Activated CD4-positive, alpha-beta T cell treated with anti-CD3 and anti-CD28 coated beads for 1 hour (primary cell): ENCODE measurements around the gene BHMT.

ENCODE experiments used
- DNase-seq: peaks from one replicate; pipeline ENCODE4 v3.0.0-alpha.2; 2020

The BHMT gene, protein sequence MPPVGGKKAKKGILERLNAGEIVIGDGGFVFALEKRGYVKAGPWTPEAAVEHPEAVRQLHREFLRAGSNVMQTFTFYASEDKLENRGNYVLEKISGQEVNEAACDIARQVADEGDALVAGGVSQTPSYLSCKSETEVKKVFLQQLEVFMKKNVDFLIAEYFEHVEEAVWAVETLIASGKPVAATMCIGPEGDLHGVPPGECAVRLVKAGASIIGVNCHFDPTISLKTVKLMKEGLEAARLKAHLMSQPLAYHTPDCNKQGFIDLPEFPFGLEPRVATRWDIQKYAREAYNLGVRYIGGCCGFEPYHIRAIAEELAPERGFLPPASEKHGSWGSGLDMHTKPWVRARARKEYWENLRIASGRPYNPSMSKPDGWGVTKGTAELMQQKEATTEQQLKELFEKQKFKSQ

DNA sequence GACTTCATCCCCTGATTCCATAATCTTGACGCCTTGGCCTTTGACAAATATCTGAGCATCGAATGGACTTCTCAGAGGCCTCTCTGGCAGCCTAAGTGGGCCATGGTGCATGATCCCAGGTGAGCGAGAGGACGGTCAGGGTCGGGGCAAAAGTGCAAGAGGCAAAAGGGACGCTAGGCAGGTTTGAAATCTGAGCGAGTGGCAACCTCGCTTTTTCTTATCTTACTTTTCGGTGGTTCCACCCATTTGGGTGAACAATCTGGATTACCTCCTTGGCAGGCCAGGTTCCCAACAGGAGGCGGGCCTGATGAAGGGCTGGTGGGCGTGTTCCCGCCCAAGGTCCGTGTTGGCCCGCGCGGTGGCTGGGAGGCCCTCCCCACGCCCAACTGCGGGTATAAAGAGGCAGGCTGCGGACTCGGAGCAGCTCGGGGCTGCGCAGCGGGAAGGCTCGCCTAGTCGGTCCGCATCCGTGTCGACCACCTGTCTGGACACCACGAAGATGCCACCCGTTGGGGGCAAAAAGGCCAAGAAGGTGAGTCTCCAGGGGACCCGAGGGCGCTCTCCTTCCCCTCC lies at the start of gene BHMT:
TSS of gene BHMT (plus strand) at position 423 of the 573 bp plus-strand sequence. CDS start at position 500, 77 bp downstream.
- no peak for DNase-seq

DNA sequence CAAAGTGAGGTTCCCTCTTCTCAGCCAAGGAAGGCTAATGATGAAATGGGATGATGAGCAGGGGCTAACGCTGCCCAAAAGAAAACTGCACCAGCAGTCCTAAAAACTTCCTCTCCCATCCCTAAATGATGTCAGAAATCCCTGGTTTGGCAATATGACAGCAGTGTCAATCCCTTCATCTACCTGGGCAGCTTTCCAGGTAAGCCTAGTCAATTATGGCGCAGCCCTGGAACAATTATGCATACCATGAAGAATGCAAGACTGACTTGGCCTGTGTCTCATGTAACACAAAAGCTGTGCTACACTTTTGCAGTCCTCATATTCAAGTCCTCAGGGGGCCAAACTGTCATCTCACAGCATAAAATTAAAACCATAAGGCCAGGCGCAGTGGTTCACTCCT lies 49.2 kb upstream of the BHMT start:
- no peak for DNase-seq

DNA sequence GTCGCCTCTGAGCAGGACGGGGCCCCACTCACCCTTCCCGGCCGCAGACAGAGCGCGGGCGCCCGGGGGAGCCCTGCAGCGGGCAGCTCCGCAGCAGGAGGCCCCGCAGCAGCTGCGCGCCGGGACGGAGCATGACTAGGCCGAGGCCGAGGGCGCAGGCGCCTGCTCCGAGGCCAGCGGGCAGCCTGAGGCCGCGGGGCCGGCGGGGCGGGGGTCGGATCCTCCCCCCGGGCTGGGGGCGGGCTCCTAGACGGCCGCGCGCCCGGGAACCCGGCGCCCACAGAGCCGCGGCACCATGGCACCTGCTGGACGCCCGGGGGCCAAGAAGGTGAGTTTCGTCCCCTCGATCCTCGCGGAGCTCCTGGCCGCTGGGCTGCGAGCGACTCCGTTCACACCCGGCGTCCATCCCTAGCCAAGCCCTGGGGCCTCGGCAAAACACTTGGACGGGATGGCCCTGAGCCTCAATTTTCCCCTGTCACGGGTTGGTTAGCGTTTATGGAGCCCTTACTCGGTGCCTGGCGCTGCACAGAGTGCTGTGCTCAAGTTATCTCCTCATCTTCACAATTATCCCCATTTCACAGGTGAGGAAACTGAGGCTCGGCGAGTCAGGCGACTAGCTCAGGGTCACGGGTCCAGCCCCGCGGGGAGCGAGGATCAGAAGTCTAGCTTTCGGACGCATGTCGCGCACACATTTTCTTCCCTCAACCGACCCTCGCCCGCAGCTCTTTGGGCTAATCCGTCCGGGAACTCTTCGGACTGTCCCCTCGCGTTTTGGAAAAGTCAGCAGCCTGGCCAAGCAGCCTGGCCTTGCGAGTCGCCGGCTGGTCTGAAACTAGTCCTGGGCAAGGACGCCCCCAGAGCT lies 41.9 kb upstream of the BHMT start, which contains the start of the genes BHMT2 and DMGDH:
TSS of gene BHMT2 (plus strand) at position 280 of the 862 bp plus-strand sequence. CDS start at position 296, 16 bp downstream.
TSS of gene DMGDH (minus strand) at position 187 of the 862 bp plus-strand sequence. CDS start at position 133, 54 bp downstream.
- DNase-seq: no peak

DNA sequence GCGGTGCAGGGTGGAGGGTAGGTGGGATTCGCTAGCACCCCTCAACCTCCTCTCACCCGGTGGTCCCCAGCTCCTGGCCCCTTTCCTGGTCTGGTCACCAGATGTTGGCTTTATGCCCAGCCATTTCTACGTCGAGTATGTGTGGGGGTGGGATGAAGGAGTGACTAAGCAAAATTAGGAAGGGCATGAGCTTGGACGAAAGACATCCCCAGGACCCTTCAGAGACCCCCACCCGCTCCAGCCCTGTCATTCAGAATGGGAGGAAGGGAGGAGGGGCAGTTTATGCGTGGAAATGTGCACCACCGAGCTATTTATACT lies 41.3 kb upstream of the BHMT start:
- DNase-seq: no peak

DNA sequence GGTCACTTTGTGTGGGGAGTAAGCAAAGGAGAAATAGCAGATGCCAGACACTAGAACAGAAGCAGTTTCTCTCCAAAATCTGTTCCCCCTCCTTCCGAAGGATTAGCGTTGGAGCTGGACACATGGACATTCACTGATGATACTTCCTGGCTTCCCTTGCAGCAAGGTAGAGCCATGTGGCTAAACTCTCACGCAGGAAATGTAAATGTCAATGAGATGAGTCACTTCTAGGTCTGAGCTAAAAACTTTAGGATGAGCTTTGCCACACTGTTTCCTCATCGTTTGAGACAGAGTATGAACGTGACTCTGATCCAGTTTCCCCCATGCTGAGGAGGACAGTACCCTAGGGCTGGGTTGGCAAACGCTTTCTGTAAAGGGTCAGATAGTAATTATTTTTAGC lies 37.0 kb upstream of the BHMT start:
- no peak for DNase-seq

DNA sequence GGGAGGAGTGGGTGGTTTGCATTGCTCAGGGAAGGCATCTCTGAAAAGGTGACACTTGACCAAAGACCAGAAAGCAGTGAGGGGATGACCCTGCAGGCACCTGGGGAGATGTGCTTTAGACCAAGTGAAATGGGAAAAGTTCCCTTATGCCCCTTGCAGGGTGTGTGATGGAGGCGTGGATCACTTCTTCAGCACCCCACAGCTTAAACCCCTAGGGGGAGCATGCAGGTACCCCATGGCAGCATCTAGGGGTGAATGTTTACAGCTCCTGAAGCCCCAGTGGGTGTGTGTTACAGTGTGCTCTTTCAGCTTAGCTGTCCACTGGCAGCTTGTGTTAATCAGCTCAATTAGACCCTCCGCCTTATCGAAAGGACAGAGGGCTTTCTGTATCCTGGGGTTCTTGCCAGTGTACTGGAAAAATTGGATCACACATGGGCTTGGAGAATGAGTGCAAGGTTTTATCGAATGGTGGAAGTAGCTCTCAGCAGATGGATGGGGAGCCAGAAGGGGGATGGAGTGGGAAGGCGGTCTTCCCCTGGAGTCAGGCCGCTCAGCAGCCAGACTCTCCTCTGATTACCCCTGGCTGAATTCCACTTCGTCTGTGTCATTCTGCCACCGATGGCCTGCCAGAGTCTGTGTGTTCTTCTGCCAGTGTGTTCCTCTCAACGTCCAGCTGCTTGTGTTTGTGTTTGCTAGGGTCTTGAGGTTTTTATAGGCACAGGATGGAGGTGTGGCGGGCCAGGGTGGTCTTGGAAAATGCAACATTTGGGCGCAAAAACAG lies 35.8 kb upstream of the BHMT start:
- DNase-seq: no peak

DNA sequence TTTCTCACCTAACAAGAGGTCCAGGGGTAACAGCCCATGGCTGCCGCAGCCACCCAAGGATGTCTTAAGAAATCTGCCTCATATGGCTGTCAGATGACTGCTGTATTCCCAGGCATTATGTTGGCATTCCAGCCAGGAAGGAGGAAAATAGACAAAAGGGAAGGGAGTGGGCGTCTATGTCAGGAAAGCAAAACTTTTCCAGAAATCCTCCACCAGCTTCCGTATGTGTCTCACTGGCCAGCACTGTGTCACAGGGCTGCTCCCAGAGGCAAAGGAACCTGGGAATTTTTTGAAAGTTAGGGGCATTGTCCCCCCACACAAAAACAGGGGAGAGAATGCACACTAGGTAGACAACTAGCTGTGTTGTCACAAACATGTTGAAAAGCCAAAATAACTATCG lies 34.8 kb upstream of the BHMT start:
- no peak for DNase-seq

DNA sequence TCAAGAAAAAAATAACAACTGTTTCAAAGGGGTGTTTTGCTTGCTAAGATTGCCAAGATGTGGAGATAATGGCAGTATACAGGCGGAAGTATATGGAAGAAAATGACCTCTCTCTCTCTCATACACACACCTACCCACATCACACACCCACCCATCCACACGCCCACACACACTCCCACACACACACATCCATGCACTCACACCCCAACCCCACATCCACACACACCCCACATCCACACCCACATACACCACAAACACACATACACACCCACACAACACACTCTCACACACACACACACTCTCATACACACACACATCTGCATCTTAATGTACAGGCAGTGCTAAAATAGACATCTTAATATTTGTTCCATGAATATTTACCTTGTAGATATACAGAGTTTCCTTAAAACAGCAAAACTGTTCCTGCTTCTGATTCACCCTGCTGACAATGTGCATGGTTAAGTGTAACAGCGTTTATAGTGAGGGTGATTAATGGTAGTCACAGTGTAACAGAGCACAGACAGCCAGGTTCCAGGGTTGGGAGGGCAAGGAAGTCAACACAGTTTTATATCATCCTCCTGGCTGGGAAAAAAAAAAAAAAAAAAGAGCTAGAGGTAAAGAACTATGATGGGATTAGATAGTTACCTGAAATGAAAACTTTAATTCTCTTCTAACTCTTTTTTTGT lies 33.8 kb upstream of the BHMT start:
- DNase-seq: no peak

DNA sequence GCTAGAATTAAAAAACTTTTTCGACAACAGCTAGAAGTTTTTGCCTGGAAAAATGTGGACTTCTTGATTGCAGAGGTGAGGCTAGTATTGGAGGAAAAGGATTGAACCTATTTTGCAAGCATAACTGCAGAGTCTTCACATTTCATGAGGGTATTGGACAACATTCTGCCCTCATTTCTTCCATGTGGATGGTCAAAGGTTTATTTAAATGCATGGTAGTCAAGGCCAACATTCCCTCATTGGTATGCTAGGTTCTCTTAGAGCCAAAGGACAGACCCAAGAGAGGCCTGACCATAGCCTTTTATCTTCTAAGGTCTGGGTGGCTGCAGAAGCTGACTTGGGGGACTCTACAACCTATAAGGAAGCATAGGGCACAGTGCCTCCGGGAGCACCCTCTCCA lies 30.8 kb upstream of the BHMT start:
- no peak for DNase-seq

DNA sequence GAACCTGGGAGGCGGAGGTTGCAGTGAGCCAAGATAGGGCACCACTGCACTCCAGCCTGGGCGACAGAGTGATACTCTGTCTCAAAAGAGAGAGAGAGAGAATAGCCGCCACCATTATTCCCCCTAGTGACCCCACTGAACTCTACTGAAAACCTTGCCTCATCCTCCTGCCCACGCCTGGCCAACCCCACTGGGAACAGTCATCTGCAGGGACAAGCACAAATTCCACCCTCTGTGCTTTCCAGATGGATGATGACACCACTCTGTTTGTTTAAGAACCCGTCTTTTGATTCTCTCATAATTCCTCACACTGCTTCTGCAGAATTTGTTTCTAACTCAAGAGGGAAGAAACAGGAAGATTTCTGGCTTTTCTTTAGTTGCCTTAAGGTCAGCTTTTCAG lies 29.8 kb upstream of the BHMT start:
- DNase-seq: no peak

DNA sequence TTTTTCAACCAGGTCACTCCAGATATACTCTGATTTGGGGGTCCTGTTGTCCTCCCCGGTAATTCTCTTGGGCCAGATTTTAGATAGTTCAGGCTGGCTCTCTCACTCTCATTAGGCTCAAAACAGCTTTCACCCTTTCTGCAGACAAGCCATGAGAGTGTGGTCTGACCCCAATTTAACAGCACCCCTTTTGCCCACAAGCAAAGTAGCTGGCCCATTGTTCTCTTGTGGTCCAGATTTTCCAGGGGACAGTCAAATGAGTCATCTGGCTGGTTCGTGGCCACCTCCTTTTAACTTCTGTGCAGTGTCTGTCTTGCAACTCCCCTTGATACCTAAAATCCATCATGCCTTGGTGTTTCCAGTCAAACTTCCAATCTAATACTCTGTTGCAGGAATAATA lies 25.5 kb upstream of the BHMT start:
- no peak for DNase-seq

DNA sequence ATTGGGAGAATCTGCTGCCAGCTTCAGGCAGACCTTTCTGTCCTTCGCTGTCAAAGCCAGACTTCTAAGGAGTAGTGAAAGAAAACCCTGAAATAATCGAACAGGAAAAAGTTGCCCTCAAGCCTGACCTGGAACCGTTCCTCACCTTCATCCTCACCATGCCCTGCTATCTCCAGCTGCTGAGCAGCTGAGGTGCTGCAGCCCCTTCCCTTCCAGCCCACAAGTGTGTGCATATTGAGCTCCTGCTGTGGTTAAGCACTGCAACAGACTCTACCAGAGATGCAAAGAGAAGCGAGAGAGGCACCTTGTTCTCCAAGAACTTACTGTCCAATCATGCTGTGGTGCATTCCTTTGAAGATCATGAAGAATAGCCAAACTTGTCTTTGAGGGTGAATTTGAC lies 23.1 kb upstream of the BHMT start:
- no peak for DNase-seq

DNA sequence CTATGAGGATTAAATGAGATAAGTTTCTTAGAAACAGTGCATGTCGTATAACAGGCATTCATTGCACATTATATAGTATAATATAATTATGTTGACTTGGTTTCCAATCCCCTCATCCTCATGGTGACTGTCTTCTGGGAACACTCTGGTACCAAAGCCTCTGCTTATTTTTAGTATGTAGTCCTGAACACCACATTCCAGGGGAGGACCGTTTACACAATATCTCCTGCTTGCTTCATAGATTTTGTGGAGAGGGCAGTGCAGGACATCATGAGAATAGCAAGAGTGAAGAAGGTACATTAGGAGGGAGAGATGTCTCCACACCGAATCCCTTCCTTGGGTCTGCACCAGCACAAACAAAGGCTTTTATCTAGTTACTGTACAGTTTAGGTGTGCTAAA lies 20.5 kb upstream of the BHMT start:
- DNase-seq: no peak

DNA sequence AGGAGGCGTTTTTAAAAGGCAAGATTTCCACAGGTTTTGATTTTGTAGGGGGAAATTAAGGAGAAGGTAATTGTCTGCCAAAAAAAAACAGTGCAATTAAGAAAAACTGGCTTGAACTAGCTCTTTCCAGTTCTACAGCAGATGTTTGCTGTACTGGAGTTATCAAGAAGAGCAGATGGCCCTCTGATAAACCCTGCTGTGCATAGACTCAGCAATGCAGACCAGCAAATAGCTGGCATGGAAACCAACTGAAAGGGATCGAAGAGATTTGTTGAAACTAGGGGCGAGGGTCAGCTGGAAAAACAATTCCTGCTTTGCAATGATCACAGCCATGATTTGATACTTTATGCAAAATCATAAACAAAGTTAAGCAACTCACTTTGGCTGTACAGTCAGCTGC lies 17.8 kb upstream of the BHMT start:
- no peak for DNase-seq

DNA sequence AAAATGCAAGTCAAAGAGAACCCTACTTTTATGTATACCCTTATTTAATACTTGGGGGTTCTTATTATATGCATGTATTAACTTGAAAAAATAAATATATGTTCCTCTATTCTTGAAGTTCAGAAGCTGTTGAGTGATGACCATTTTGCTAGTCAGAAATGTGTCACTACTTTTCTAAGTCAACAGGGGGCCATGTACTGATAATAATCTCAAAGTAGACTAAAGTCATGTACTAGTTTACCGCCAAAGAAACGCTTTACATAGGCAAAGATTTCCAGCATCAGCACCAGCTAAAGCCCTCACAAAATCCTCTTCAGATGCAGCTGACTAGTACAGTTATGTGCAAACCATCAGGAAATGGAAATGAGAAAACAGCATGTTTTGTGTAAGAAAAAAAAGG lies 5.7 kb upstream of the BHMT start:
- DNase-seq: no peak

DNA sequence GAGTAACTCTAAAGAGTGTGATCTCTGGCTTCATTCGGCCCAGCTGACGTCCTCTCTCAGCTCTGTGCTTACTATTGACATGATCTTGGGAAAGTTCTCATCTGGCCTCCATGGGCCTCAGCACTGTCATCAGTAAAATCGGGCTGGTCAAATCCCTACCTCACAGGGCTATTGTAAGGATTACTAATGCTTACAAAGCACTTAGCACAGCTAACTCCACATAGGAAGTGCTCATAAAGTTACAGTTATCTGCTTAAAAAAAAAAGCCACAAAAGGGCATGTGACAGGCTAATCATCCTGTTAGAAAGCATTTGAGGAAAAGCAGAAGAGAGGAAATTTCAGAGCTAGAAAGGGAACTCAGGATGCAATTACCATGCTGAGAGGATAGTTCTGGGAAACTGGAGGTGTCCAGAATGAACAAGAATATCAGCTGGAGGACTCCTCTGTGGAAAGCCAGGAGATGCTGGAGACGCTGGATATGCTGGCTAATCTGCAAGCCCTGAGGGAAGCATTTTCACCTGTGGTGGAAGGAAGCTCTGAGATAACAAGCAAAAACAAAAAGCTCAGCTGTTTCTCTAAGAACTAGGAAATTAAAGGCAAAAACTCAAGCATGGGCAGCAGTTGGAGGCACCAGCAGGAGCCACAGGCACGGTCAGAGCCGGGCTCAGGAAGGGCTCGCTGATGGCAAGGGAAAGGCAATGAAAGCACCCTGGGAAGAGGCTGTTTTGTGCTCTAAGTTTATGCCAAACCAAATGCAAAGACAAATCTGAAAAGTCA lies 4.4 kb upstream of the BHMT start:
- DNase-seq: no peak

DNA sequence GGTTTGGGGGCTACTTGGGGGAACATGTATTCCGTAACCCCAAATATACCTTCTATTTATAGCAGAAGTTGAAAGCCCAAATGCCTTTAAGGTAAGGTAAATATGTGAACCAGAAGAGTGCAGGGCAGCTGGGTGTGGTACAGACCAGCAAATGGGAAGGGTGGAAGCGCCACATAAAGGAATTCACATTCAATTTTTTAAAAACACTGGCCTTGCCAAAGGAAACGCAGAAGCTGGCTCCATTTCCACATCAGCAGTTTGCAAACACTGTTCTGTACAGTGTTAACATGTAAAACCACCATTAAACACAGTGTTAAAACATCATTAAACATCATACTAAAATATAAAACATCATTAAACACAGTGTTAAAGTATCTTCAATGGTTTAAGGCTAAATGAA lies 3.5 kb upstream of the BHMT start:
- no peak for DNase-seq

DNA sequence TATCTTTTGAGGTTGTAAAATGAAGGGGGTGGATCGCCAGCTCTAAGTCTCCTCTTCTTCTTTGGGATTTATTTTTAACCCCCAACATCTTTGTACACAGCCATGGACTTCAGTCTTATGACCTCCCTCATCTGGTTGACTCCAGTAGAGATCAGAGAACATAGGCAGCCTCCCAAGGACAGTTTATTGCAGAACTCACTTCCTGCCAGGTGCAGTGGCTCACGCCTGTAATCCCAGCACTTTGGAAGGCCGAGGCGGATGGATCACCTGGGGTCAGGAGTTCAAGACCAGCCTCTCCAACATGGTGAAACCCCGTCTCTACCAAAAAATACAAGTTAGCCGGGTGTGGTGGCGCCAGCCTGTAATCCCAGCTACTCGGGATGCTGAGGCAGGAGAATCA lies 2.8 kb upstream of the BHMT start:
- no peak for DNase-seq

DNA sequence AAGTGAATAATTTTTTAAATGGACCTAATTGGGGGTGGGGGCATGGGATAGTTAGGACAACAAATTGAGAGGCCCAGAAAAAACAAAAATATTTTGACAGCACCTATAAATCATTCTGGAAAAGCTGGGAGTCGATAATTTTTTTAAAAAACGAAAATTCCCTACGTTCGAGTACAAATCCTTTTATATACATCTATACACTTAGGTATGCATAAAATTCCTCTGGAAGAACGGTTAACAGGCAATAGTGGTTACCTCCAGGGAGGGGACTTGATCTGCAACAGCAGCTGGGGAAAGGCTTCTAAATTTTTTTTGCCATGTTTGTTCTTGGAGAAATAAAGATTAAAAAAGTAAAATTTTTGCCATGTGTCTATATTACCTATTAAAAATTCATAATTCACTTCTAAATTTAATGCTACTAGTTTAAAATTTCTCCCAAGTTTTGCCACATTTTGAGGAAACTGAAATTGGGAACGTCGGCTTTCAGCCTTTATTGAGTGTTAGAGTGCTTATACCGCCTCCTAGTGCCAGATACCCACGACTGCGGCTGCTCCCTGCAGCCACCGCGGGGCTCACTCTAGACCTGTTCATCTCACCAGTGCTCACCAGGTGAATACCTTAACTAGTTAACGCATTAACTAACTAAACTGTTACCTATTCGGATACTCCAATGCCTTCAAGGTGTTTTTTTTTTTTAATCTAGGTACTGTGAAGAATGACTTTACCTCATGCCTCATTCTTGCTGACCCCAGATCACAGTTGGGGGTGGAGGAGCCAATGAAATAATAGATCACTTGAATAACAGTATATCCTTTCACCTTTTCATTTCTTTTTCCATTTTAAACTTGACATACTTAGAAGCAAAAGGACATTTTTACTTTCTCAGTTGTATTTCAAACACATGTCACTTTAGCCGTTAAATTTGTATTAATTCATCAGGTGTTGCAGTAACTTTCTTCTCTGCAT lies 1.8 kb upstream of the BHMT start:
- no peak for DNase-seq
